HCT116 (cell line): ENCODE measurements around the gene BRINP3. TPM values are rescaled to one million over a fixed set of nuclear protein-coding genes. Genes with fewer than 3 reads are reported as not detected.

ENCODE experiments used
- ATAC-seq: fragments of 200-7000 bp; cut with Tn5 transposase; 2 replicates; pipeline ENCODE4 v1.9.1; 2020; ENCODE audit warnings: mild to moderate bottlenecking, moderate library complexity
- BruUV-seq: library from RNA; stranded (reverse); fragments of 400-500 nt; replicated peaks from 2 replicates; lab custom pipeline; 2021; lab: Mats Ljungman, UMichigan
- CTCF ChIA-PET: fragments of 300-600 bp; sonication (Branson Sonifier 250); formaldehyde crosslinking; loops from one replicate; lab custom pipeline; 2021; ENCODE audit warnings: antibody characterized with exemption; lab: Charles Lee
- POLR2A ChIA-PET: fragments of 300-600, 350-600 bp; sonication (Branson Sonifier 250); formaldehyde crosslinking; loops from one replicate; lab custom pipeline; 2021; ENCODE audit warnings: antibody characterized with exemption; lab: Charles Lee
- RAD21 ChIA-PET, 2 experiments: fragments of 300-600 bp; sonication (Branson Sonifier 250); formaldehyde crosslinking; loops; one replicate each; lab custom pipeline; 2023; ENCODE audit warnings: low total read pairs in 2 of 2; ENCODE audit not compliant: uncharacterized antibody in 2 of 2, unreplicated experiment in 2 of 2, low non-redundant PET in 1 of 2; lab: Charles Lee
- DNase-seq: peaks from one replicate; pipeline ENCODE4 v3.0.0-alpha.2; 2010; ENCODE audit warnings: low read depth, low spot score
- H2AFZ ChIP-seq: fragments of 200-600 bp; shearing (Covaris generic), sonication (generic); 2 replicates; pipeline ENCODE4 v1.6.1; 2017; ENCODE audit warnings: low read depth, mixed run types, mixed read lengths, antibody characterized with exemption, low read length; ENCODE audit not compliant: poor library complexity, severe bottlenecking
- H3K27ac ChIP-seq: 2 replicates; pipeline ENCODE4 v1.5.1; 2012; ENCODE audit warnings: low read depth, low read length
- H3K27me3 ChIP-seq: fragments of 200-600 bp; sonication (generic); 2 replicates; pipeline ENCODE4 v1.6.1; 2016; ENCODE audit warnings: mixed run types, low read length, mixed read lengths; ENCODE audit not compliant: insufficient read depth
- H3K36me3 ChIP-seq, 2 experiments: fragments of 200-500 bp in 1 of 2; fragments of 200-600 bp in 1 of 2; sonication (Bioruptor generic) in 1 of 2; sonication (generic) in 1 of 2; 2 replicates each; pipeline versions ENCODE4 v1.5.1 to v1.6.1; 2014 to 2016; ENCODE audit warnings: low read length in 2 of 2, inconsistent platforms in 1 of 2, mixed read lengths in 1 of 2, mixed run types in 1 of 2; ENCODE audit not compliant: insufficient read depth in 2 of 2, control insufficient read depth in 1 of 2
- H3K4me1 ChIP-seq, 2 experiments: fragments of 200-600 bp in 1 of 2; sonication (generic) in 1 of 2; 2 replicates each; pipeline versions ENCODE4 v1.5.1 to v1.6.1; 2012 to 2017; ENCODE audit warnings: low read length in 2 of 2, inconsistent platforms in 1 of 2, mild to moderate bottlenecking in 1 of 2, mixed read lengths in 1 of 2, mixed run types in 1 of 2, moderate library complexity in 1 of 2; ENCODE audit not compliant: insufficient read depth in 2 of 2, control insufficient read depth in 1 of 2
- H3K4me2 ChIP-seq: fragments of 200-600 bp; sonication (generic); 2 replicates; pipeline ENCODE4 v1.6.1; 2017; ENCODE audit warnings: mixed run types, low read length, mixed read lengths
- H3K4me3 ChIP-seq, 2 experiments: fragments of 200-600 bp in 1 of 2; sonication (generic) in 1 of 2; replicated peaks in 1 of 2; 2 replicates each; pipeline ENCODE4 v1.5.1; 2011 to 2016; ENCODE audit warnings: low read length in 2 of 2, control low read depth in 1 of 2, low read depth in 1 of 2, mild to moderate bottlenecking in 1 of 2, mixed read lengths in 1 of 2, mixed run types in 1 of 2
- H3K79me2 ChIP-seq: fragments of 200-600 bp; sonication (generic); 2 replicates; pipeline ENCODE4 v1.6.1; 2017; ENCODE audit warnings: mild to moderate bottlenecking, mixed run types, low read length, moderate library complexity, mixed read lengths; ENCODE audit not compliant: insufficient read depth
- H3K9ac ChIP-seq: fragments of 200-600 bp; sonication (generic); 2 replicates; pipeline ENCODE4 v1.6.1; 2016; ENCODE audit warnings: low read length, mixed read lengths
- H3K9me2 ChIP-seq: fragments of 200-600 bp; sonication (generic), shearing (Covaris generic); 2 replicates; pipeline ENCODE4 v1.6.1; 2017; ENCODE audit warnings: mixed run types, mild to moderate bottlenecking, moderate library complexity; ENCODE audit not compliant: insufficient read depth
- H3K9me3 ChIP-seq, 2 experiments: fragments of 200-500 bp in 1 of 2; fragments of 200-600 bp in 1 of 2; sonication (Bioruptor generic) in 1 of 2; sonication (generic) in 1 of 2; 2 replicates each; pipeline ENCODE4 v1.6.1; 2014 to 2017; ENCODE audit warnings: low read length in 2 of 2, mixed read lengths in 2 of 2, inconsistent platforms in 1 of 2, low read depth in 1 of 2, mild to moderate bottlenecking in 1 of 2, mixed run types in 1 of 2, moderate library complexity in 1 of 2; ENCODE audit not compliant: control insufficient read depth in 1 of 2, insufficient read depth in 1 of 2
- H4K20me1 ChIP-seq: fragments of 200-600 bp; sonication (generic), shearing (Covaris generic); 2 replicates; pipeline ENCODE4 v1.6.1; 2017; ENCODE audit warnings: mixed run types, mild to moderate bottlenecking, moderate library complexity; ENCODE audit not compliant: insufficient read depth
- CBX3 ChIP-seq: IDR thresholded peaks from 2 replicates; pipeline ENCODE4 v1.6.1; 2012; ENCODE audit warnings: low read depth
- EGR1 ChIP-seq: IDR thresholded peaks from 2 replicates; pipeline ENCODE4 v1.6.1; 2012; ENCODE audit warnings: low read depth
- ELF1 ChIP-seq: IDR thresholded peaks from 2 replicates; pipeline ENCODE4 v1.6.1; 2012; ENCODE audit warnings: low read depth, borderline replicate concordance
- EZH2 ChIP-seq: fragments of 200-600 bp; sonication (generic); IDR thresholded peaks from 2 replicates; pipeline ENCODE4 v1.6.1; 2017; ENCODE audit warnings: antibody characterized with exemption, mixed run types
- EZH2phosphoT487 ChIP-seq: fragments of 200-600 bp; IDR thresholded peaks from 2 replicates; pipeline ENCODE4 v1.6.1; 2018; ENCODE audit warnings: antibody characterized with exemption, borderline replicate concordance
- FOSL1 ChIP-seq: IDR thresholded peaks from 2 replicates; pipeline ENCODE4 v1.6.1; 2012; ENCODE audit warnings: low read depth
- JUND ChIP-seq: IDR thresholded peaks from 2 replicates; pipeline ENCODE4 v1.6.1; 2012
- POLR2AphosphoS5 ChIP-seq: IDR thresholded peaks from 2 replicates; pipeline ENCODE4 v1.6.1; 2011; ENCODE audit warnings: mild to moderate bottlenecking, low read depth, low read length, moderate library complexity
- RAD21 ChIP-seq: IDR thresholded peaks from 2 replicates; pipeline ENCODE4 v1.6.1; 2012; ENCODE audit warnings: low read depth, mild to moderate bottlenecking
- REST ChIP-seq: IDR thresholded peaks from 2 replicates; pipeline ENCODE4 v1.6.1; 2012; ENCODE audit warnings: low read depth
- SP1 ChIP-seq: IDR thresholded peaks from 2 replicates; pipeline ENCODE4 v1.6.1; 2012; ENCODE audit warnings: low read depth
- YY1 ChIP-seq: IDR thresholded peaks from 2 replicates; pipeline ENCODE4 v1.6.1; 2011; ENCODE audit warnings: low read length, low read depth, moderate library complexity, mild to moderate bottlenecking; ENCODE audit not compliant: insufficient replicate concordance; ENCODE audit errors: extremely low read depth
- ZNF274 ChIP-seq: fragments of 200-500 bp; sonication (Bioruptor generic); IDR thresholded peaks from 2 replicates; pipeline ENCODE4 v1.6.1; 2014; ENCODE audit warnings: mild to moderate bottlenecking, low read depth, low read length, inconsistent platforms
- intact Hi-C: fragments of 100-400 bp; cut with micrococcal nuclease; formaldehyde crosslinking; loops from 2 replicates; pipeline ENCODE4 v1.10.0; 2022
- total RNA-seq: library from RNA; stranded (reverse); gene quantifications from one replicate; pipeline ENCODE4 v1.2.1, GENCODE V29; 2021; ENCODE audit not compliant: unreplicated experiment

Gene BRINP3
- total RNA-seq, 1 experiment from 2014 or later, result not detected

GRCh38 chr1:190259424-190259823, 218.2 kb downstream of the BRINP3 start:
- no peak for ATAC-seq
- Histone ChIP-seq H3K36me3 (no peaks in the 10 kb centered on the region), H3K27me3 (no peaks in the 10 kb centered on the region), H3K4me2 (no peak overlapping the region), H4K20me1 (no peaks in the 10 kb centered on the region), H3K79me2 (no peaks in the 10 kb centered on the region), H2AFZ (no peak overlapping the region), H3K4me1 (no peaks in the 10 kb centered on the region), H3K9me2 (no peaks in the 10 kb centered on the region; the same call in 1 of the 2 replicates), H3K4me3 (no peak overlapping the region), H3K9ac (no peak overlapping the region), H3K27ac (no peak overlapping the region), H3K9me3 (no peaks in the 10 kb centered on the region)
- ChIA-PET POLR2A (no interaction called here), CTCF (no interaction called here), RAD21 (no interaction called here)
- TF ChIP-seq ZNF274 (no peak), FOSL1 (no peak), EZH2 (no peak), CBX3 (no peak), RAD21 (no peak), EZH2phosphoT487 (no peak), POLR2AphosphoS5 (no peak), JUND (no peak), SP1 (no peak), ELF1 (no peak), EGR1 (no peak), YY1 (no peak), REST (no peak)
- DNase-seq, result no peak
- BruUV-seq, result no TSS peak
- intact Hi-C loops, result no loop called here
